K562 (cell line): ENCODE results near the gene TMPRSS5. TPM values are rescaled to one million over a fixed set of nuclear protein-coding genes. Genes with fewer than 3 reads are reported as not detected.

Source experiments
- C11orf30 ChIP-seq: fragments of 450-650 bp; IDR thresholded peaks from 2 replicates; pipeline ENCODE4 v1.6.1; 2016; ENCODE audit warnings: low read depth, mild to moderate bottlenecking
- ETV6 ChIP-seq, 3 experiments: fragments of 150-350 bp in 1 of 3; sonication (generic) in 1 of 3; formaldehyde crosslinking in 1 of 3; IDR thresholded peaks; 2 replicates each; pipeline versions ENCODE4 v1.6.1 to v1.8.0; 2014 to 2022; ENCODE audit warnings: borderline replicate concordance in 2 of 3, low read depth in 2 of 3, antibody characterized with exemption in 1 of 3, low read length in 1 of 3, mild to moderate bottlenecking in 1 of 3, missing genetic modification reagents in 1 of 3
- HCFC1 ChIP-seq: IDR thresholded peaks from 2 replicates; pipeline ENCODE4 v1.6.1; 2012; ENCODE audit warnings: low read depth, low read length, improper control_type of control experiment
- HDAC2 ChIP-seq: fragments of 450-650 bp; IDR thresholded peaks from 2 replicates; pipeline ENCODE4 v1.6.1; 2016; ENCODE audit warnings: mild to moderate bottlenecking
- MAFG ChIP-seq: fragments of 450-650 bp; conservative IDR thresholded peaks from 2 replicates; pipeline ENCODE4 v1.6.1; 2016; ENCODE audit warnings: missing genetic modification characterization, missing compliant biosample characterization
- RAD51 ChIP-seq: fragments of 450-650 bp; IDR thresholded peaks from 2 replicates; pipeline ENCODE4 v1.7.1; 2016; ENCODE audit warnings: low read depth, mild to moderate bottlenecking, borderline replicate concordance
- STAT5B ChIP-seq: fragments of 250-450 bp; sonication (Bioruptor Pico); IDR thresholded peaks from 2 replicates; pipeline ENCODE4 v1.8.0; 2021; ENCODE audit warnings: mild to moderate bottlenecking, inconsistent platforms
- ZKSCAN1 ChIP-seq: fragments of 150-350 bp; IDR thresholded peaks from 2 replicates; pipeline ENCODE4 v1.6.1; 2016; ENCODE audit warnings: low read depth, low read length
- ZNF79 ChIP-seq: fragments of 250-450 bp; sonication (Bioruptor Pico); IDR thresholded peaks from 2 replicates; pipeline ENCODE4 v1.4.0; 2020; ENCODE audit warnings: low read depth, mild to moderate bottlenecking, moderate library complexity
- polyA plus RNA-seq, 8 experiments: library from polyadenylated mRNA; depleted of rRNA in 4 of 8; stranded (reverse) in 5 of 8; unstranded in 3 of 8; fragments of >200 nt; fragmentation: Nextera tagmentation in 2 of 8; fragmentation: Illumina TruSeq in 1 of 8; extraction: Ambion mirVana in 2 of 8; extraction: Trizol in 1 of 8; gene quantifications; 2 replicates each; pipeline versions ENCODE4 v1.2.1 to v1.2.3, GENCODE V29; 2011 to 2014; ENCODE audit warnings: inconsistent platforms in 1 of 8, missing spikeins in 1 of 8
- total RNA-seq, 7 experiments: library from RNA; depleted of rRNA in 6 of 7; stranded (reverse); fragments of >200 nt in 6 of 7; fragmentation: Illumina TruSeq in 2 of 7; extraction: Trizol in 2 of 7; gene quantifications; 2 replicates each; pipeline versions ENCODE4 v1.2.1 to v1.2.3, GENCODE V29; 2011 to 2021; ENCODE audit warnings: low replicate concordance in 1 of 7
- TF ChIP-seq, protein P1 (sequence below), 3 experiments: fragments of 200-800 bp in 1 of 3; fragments of 250-450 bp in 1 of 3; fragments of 450-650 bp in 1 of 3; sonication (Bioruptor Pico) in 1 of 3; sonication (Bioruptor generic) in 1 of 3; formaldehyde crosslinking in 1 of 3; IDR thresholded peaks; 2 replicates each; pipeline versions ENCODE4 v1.6.1 to v1.8.0; 2016 to 2022; ENCODE audit warnings: mild to moderate bottlenecking in 2 of 3, missing genetic modification characterization in 2 of 3, missing compliant biosample characterization in 1 of 3, moderate library complexity in 1 of 3
- TF ChIP-seq, protein P2 (sequence below): sonication (generic); IDR thresholded peaks from 2 replicates; pipeline ENCODE4 v1.6.1; 2016
- TF ChIP-seq, protein P3 (sequence below): fragments of 250-450 bp; sonication (Bioruptor Pico); IDR thresholded peaks from 2 replicates; pipeline ENCODE4 v1.8.0; 2021; ENCODE audit warnings: mild to moderate bottlenecking, moderate library complexity
- TF ChIP-seq, protein P4 (sequence below): sonication (generic); formaldehyde crosslinking; IDR thresholded peaks from 2 replicates; pipeline ENCODE4 v1.8.1; 2023; ENCODE audit warnings: missing genetic modification reagents, mild to moderate bottlenecking, borderline replicate concordance

Gene TMPRSS5
- total and polyA plus RNA-seq, 9 of the 15 experiments (the other 6 are each of a cell fraction or from before 2014, with no cell fraction given), result 0.07 to 0.49 (median 0.17) TPM; not detected in 1

DNA sequence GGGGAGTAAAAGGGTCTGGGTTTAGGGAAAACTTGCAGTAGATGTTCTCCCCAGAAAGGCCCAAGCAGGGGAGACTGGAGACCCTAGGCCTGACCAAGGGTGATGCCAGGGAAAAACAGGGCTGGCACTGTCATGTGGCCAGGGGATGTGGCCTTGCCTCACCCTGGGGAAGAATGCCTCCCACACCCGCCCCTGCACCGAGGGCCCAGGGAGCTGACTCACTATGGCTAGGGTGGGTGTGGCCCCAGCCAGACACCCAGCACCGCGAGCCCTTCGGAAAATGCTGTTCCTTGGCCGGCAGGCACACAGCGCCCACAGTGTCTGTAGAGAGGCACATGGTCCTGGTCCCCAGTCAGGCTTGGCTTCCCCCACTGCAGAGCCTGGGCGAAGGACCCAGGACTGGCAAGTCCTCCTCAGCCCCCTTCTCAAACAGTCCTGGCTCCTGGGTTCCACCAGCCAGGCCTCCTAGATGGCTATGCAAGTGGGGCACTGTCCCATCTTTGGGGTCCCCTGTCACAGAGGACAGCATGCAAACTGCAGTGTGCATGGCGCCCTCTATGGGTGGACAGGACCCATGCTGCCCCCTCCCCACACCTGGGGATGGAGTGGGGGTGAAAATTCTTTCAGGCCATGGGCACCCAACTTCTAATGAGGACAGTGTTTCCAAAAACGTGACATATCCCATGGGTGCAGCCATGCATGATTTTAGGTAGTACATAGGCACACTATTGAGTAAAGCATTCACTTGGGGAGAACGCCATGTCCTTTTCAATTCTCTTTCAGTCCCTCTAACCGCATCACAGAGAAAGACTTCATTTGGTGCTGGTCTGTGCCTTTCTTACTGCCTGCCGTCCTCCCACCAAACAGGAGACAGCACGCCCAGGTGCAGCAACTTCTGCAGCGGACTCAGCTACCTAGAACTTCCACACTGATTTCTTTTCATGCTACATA lies 15.2 kb downstream of the TMPRSS5 start (continued):
- TF ChIP-seq, protein P1, sequence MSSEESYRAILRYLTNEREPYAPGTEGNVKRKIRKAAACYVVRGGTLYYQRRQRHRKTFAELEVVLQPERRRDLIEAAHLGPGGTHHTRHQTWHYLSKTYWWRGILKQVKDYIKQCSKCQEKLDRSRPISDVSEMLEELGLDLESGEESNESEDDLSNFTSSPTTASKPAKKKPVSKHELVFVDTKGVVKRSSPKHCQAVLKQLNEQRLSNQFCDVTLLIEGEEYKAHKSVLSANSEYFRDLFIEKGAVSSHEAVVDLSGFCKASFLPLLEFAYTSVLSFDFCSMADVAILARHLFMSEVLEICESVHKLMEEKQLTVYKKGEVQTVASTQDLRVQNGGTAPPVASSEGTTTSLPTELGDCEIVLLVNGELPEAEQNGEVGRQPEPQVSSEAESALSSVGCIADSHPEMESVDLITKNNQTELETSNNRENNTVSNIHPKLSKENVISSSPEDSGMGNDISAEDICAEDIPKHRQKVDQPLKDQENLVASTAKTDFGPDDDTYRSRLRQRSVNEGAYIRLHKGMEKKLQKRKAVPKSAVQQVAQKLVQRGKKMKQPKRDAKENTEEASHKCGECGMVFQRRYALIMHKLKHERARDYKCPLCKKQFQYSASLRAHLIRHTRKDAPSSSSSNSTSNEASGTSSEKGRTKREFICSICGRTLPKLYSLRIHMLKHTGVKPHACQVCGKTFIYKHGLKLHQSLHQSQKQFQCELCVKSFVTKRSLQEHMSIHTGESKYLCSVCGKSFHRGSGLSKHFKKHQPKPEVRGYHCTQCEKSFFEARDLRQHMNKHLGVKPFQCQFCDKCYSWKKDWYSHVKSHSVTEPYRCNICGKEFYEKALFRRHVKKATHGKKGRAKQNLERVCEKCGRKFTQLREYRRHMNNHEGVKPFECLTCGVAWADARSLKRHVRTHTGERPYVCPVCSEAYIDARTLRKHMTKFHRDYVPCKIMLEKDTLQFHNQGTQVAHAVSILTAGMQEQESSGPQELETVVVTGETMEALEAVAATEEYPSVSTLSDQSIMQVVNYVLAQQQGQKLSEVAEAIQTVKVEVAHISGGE (CRISPR knock-in tag; IDR thresholded peaks at IDR 0.05), result 0 out of 6 replicates have a peak, but pooled peaks of 1 of the 3 experiments have one; percentile 49
- TF ChIP-seq ETV6 (IDR thresholded peaks at IDR 0.05; ENCODE audit: borderline replicate concordance in 1 of 2, low read depth in 2 of 2, low read length in 1 of 2) (no peak; a peak in 1 of 4 replicates), ETV6 (CRISPR knock-in tag; IDR thresholded peaks at IDR 0.05; ENCODE audit: borderline replicate concordance) (0 out of 2 replicates have a peak, but pooled peaks have one; percentile 53), ZKSCAN1 (0 out of 2 replicates have a peak, but pooled peaks have one; percentile 21), STAT5B (CRISPR knock-in tag) (no peak), MAFG (peak; percentile 80), ZNF79 (CRISPR knock-in tag) (no peak), RAD51 (peak; percentile 51; the same call in 1 of the 2 replicates), HCFC1 (no peak), HDAC2 (peak; percentile 91), C11orf30 (peak; percentile 90)
- TF ChIP-seq, protein P2, sequence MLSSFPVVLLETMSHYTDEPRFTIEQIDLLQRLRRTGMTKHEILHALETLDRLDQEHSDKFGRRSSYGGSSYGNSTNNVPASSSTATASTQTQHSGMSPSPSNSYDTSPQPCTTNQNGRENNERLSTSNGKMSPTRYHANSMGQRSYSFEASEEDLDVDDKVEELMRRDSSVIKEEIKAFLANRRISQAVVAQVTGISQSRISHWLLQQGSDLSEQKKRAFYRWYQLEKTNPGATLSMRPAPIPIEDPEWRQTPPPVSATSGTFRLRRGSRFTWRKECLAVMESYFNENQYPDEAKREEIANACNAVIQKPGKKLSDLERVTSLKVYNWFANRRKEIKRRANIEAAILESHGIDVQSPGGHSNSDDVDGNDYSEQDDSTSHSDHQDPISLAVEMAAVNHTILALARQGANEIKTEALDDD, result no peak
- TF ChIP-seq, protein P3, sequence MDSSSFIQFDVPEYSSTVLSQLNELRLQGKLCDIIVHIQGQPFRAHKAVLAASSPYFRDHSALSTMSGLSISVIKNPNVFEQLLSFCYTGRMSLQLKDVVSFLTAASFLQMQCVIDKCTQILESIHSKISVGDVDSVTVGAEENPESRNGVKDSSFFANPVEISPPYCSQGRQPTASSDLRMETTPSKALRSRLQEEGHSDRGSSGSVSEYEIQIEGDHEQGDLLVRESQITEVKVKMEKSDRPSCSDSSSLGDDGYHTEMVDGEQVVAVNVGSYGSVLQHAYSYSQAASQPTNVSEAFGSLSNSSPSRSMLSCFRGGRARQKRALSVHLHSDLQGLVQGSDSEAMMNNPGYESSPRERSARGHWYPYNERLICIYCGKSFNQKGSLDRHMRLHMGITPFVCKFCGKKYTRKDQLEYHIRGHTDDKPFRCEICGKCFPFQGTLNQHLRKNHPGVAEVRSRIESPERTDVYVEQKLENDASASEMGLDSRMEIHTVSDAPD (CRISPR knock-in tag), result no peak
- TF ChIP-seq, protein P4, sequence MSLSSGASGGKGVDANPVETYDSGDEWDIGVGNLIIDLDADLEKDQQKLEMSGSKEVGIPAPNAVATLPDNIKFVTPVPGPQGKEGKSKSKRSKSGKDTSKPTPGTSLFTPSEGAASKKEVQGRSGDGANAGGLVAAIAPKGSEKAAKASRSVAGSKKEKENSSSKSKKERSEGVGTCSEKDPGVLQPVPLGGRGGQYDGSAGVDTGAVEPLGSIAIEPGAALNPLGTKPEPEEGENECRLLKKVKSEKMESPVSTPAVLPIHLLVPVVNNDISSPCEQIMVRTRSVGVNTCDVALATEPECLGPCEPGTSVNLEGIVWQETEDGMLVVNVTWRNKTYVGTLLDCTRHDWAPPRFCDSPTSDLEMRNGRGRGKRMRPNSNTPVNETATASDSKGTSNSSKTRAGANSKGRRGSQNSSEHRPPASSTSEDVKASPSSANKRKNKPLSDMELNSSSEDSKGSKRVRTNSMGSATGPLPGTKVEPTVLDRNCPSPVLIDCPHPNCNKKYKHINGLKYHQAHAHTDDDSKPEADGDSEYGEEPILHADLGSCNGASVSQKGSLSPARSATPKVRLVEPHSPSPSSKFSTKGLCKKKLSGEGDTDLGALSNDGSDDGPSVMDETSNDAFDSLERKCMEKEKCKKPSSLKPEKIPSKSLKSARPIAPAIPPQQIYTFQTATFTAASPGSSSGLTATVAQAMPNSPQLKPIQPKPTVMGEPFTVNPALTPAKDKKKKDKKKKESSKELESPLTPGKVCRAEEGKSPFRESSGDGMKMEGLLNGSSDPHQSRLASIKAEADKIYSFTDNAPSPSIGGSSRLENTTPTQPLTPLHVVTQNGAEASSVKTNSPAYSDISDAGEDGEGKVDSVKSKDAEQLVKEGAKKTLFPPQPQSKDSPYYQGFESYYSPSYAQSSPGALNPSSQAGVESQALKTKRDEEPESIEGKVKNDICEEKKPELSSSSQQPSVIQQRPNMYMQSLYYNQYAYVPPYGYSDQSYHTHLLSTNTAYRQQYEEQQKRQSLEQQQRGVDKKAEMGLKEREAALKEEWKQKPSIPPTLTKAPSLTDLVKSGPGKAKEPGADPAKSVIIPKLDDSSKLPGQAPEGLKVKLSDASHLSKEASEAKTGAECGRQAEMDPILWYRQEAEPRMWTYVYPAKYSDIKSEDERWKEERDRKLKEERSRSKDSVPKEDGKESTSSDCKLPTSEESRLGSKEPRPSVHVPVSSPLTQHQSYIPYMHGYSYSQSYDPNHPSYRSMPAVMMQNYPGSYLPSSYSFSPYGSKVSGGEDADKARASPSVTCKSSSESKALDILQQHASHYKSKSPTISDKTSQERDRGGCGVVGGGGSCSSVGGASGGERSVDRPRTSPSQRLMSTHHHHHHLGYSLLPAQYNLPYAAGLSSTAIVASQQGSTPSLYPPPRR (CRISPR knock-in tag), result no peak
